Glutamatergic neuron (in vitro differentiated cells): ENCODE results near the gene HGFAC. TPM values are rescaled to one million over a fixed set of nuclear protein-coding genes. Genes with fewer than 3 reads are reported as not detected.

ENCODE experiments used
- DNase-seq: peaks from one replicate; pipeline ENCODE4 v3.0.0; 2022
- H3K27ac Mint-ChIP-seq: one replicate; pipeline ENCODE4 v1.8.0; 2020; ENCODE audit warnings: mild to moderate bottlenecking, mixed read lengths, inconsistent platforms; ENCODE audit not compliant: unreplicated experiment
- H3K27me3 Mint-ChIP-seq: one replicate; pipeline ENCODE4 v1.8.0; 2020; ENCODE audit warnings: mild to moderate bottlenecking, moderate library complexity, mixed read lengths, inconsistent platforms; ENCODE audit not compliant: unreplicated experiment
- H3K36me3 Mint-ChIP-seq: one replicate; pipeline ENCODE4 v1.8.0; 2020; ENCODE audit warnings: mild to moderate bottlenecking, mixed read lengths, inconsistent platforms; ENCODE audit not compliant: unreplicated experiment
- H3K4me1 Mint-ChIP-seq: one replicate; pipeline ENCODE4 v1.8.0; 2020; ENCODE audit warnings: mild to moderate bottlenecking, low read depth, mixed read lengths, inconsistent platforms; ENCODE audit not compliant: unreplicated experiment
- H3K4me3 Mint-ChIP-seq: one replicate; pipeline ENCODE4 v1.8.0; 2020; ENCODE audit warnings: mild to moderate bottlenecking, mixed read lengths, inconsistent platforms; ENCODE audit not compliant: unreplicated experiment
- H3K9me3 Mint-ChIP-seq: one replicate; pipeline ENCODE4 v1.8.0; 2020; ENCODE audit warnings: mild to moderate bottlenecking, moderate library complexity, mixed read lengths, inconsistent platforms; ENCODE audit not compliant: unreplicated experiment
- CTCF ChIP-seq: fragments of 200-600 bp; sonication (generic); IDR thresholded peaks from one replicate; pipeline ENCODE4 v1.5.0; 2021; ENCODE audit not compliant: partially characterized antibody, unreplicated experiment
- total RNA-seq: library from RNA; stranded (reverse); fragmentation: NEBNext Ultra II Directional; extraction: Animal tissue kit (Norgen Biotek cat#: 25700); gene quantifications from one replicate; pipeline ENCODE4 v1.2.1, GENCODE V29; 2021; ENCODE audit not compliant: unreplicated experiment

HGFAC gene
- total RNA-seq, 1 donor from 2014 or later, result 9.4 TPM

GRCh38 chr4:3426465-3427133 is 15.2 kb upstream of the HGFAC start:
- no peaks in the 10 kb centered on the region for H3K36me3 Mint-ChIP-seq
- H3K9me3 Mint-ChIP-seq, result no peaks in the 10 kb centered on the region
- no peak for TF ChIP-seq CTCF
- peaks cover 9% of the 10 kb centered on the region for H3K27me3 Mint-ChIP-seq
- peaks cover 6% of the 10 kb centered on the region for H3K4me1 Mint-ChIP-seq
- no peak for DNase-seq
- no peak overlapping the region for H3K27ac Mint-ChIP-seq
- no peak overlapping the region for H3K4me3 Mint-ChIP-seq

GRCh38 chr4:3427134-3427476 is 14.7 kb upstream of the HGFAC start:
- Mint-ChIP-seq H3K36me3 (no peaks in the 10 kb centered on the region), H3K4me3 (no peak overlapping the region), H3K9me3 (peaks cover 1% of the 10 kb centered on the region), H3K27me3 (peaks cover 9% of the 10 kb centered on the region), H3K27ac (no peak overlapping the region), H3K4me1 (peaks cover 6% of the 10 kb centered on the region)
- DNase-seq, result no peak
- no peak for TF ChIP-seq CTCF

- Mint-ChIP-seq H3K27ac (no peak overlapping the region), H3K4me1 (peaks cover 4% of the 10 kb centered on the region), H3K9me3 (peaks cover 1% of the 10 kb centered on the region), H3K27me3 (peaks cover 5% of the 10 kb centered on the region), H3K4me3 (peak overlapping the region; percentile 15), H3K36me3 (no peaks in the 10 kb centered on the region)
- DNase-seq, result peak; percentile 54
- TF ChIP-seq CTCF, result no peak
Measured at GRCh38 chr4:3427706-3428446, 13.9 kb upstream of the HGFAC start.

- H3K27me3 Mint-ChIP-seq, result peaks cover 9% of the 10 kb centered on the region
Measured at GRCh38 chr4:3429651-3430050, 12.1 kb upstream of the HGFAC start.

More at GRCh38 chr4:3429651-3430050, 12.1 kb upstream of the HGFAC start:
- no peak for DNase-seq
- Mint-ChIP-seq H3K36me3 (no peaks in the 10 kb centered on the region), H3K9me3 (peaks cover 5% of the 10 kb centered on the region), H3K4me1 (peaks cover 9% of the 10 kb centered on the region), H3K27ac (no peak overlapping the region), H3K4me3 (no peak overlapping the region)
- no peak for TF ChIP-seq CTCF
